Posterior cingulate gyrus (tissue), 11 donors: ENCODE data around the gene SRGAP1.
"Not testable (repeated sequence)": the region's sequence is repeated elsewhere in the genome, so short reads cannot be mapped to it uniquely, and the experiment has no call there.

Experiments used
- DNase-seq, 10 donors: peaks; one replicate each; pipeline versions ENCODE4 v3.0.0 to v3.0.0-alpha.2; 2020 to 2021; ENCODE audit warnings: mixed read lengths in 3 of 10
- intact Hi-C: fragments of 100-400 bp; cut with DNase I; formaldehyde crosslinking; loops from one replicate; pipeline ENCODE4 v1.15.1; 2023

Gene SRGAP1

GRCh38 chr12:64175254-64175945 lies 330.9 kb downstream of the SRGAP1 start:
- intact Hi-C loops, result no loop called here
- DNase-seq, result peak in 1 of 10 donors; percentile 59

- intact Hi-C loops, result no loop called here
- DNase-seq, result no peak
These were observed 332.5 kb downstream of the SRGAP1 start for GRCh38 chr12:64177001-64177400.

- intact Hi-C loops, result no loop called here
These were observed 333.6 kb downstream of the SRGAP1 start for GRCh38 chr12:64178122-64178521.

DNA sequence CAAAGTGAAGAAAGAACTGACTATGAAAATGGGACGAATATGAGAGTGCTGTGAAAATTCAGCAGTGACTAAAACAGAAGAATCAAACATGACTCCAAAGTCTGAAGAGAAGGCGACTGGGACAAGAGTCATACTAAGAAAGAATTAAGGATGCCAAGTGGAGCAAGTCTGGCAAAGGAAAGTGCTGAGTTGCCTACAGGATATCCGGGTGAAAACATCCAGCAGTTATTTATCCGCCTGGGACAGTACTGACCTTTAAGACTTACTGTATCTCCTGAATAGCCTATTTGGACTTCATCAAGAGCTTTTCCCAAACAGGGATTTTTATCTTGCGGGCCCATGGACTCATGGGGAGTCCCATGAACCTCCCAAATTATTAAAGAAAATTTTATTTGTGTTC lies 336.5 kb downstream of the SRGAP1 start:
- intact Hi-C loops, result loop anchor here (1.0 to 5.0 kb wide), 3 partner anchors 76 to 342 kb away; partner anchors contain the start of gene SRGAP1
- no peak for DNase-seq

More at GRCh38 chr12:64178122-64178521, 333.6 kb downstream of the SRGAP1 start:
- no peak for DNase-seq

GRCh38 chr12:64181430-64182291 lies 337.2 kb downstream of the SRGAP1 start:
- intact Hi-C loops, result loop anchor here (1.0 to 5.0 kb wide), 3 partner anchors 76 to 342 kb away; partner anchors contain the start of gene SRGAP1
- peak in 7 of 10 donors; percentile 32 to 86 (median 54) for DNase-seq

GRCh38 chr12:64184216-64184615 lies 339.7 kb downstream of the SRGAP1 start:
- intact Hi-C loops, result loop anchor here (5.0 kb wide), 1 partner anchor 73 kb away; no protein-coding TSS in a partner anchor

DNA sequence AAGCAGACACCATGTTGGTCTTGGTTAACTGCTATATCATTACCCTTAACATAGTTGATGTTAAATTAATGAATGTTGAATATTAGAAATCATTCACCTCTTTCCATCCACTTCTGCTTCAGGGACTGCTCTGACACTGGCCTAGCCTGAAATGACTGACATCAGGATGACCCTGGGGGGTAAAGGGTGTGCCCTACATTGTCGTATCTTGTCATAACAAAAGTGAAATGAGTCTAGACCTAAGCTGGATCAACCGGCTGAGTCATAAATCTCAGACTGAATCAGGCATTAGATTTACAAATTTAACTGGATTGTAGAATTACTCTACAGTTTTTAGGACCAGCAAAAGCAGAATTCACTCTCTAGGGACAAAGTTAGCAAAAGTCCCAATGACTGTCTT lies 342.3 kb downstream of the SRGAP1 start:
- no peak for DNase-seq
- intact Hi-C loops, result no loop called here

More at GRCh38 chr12:64184216-64184615, 339.7 kb downstream of the SRGAP1 start:
- no peak for DNase-seq

DNA sequence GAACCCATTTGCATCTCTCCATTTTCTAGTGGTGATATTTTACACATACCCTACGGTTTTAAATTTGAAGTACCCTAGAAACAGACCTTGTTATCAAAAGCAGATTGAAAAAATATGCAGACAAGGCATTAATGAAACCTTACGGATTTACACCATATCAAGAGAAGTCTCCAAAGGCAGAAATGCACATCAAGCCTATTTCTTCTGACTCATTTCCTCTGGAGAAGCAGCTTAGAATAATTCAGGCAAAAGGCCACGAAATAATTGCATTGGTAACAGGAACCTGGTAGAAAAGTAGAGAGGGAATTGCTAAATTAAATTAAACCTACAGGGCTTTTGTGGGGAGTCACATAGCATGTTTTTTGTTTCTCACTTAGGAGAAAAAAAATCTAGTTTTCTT lies 342.9 kb downstream of the SRGAP1 start:
- DNase-seq, result no peak
- intact Hi-C loops, result no loop called here

DNA sequence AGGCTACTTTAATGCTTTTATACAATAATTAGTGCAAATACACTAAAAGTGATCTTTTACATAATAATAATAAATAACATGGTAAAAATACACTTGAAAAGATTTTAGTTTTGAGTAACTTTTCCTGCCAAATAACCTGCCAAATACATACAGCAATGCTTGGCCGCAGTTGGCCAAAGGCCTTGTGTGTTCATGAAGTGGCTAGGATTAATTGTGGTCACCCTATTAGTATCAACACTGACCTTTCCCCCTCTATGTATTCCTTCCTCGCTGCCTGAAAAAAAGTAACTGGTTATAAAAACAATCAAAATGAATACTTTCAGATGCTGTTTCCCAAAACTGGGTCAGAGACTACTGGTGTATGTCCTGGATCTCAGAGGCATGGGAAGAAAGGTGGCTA lies 343.3 kb downstream of the SRGAP1 start:
- intact Hi-C loops, result no loop called here
- peak in 1 of 10 donors; percentile 54 for DNase-seq

DNA sequence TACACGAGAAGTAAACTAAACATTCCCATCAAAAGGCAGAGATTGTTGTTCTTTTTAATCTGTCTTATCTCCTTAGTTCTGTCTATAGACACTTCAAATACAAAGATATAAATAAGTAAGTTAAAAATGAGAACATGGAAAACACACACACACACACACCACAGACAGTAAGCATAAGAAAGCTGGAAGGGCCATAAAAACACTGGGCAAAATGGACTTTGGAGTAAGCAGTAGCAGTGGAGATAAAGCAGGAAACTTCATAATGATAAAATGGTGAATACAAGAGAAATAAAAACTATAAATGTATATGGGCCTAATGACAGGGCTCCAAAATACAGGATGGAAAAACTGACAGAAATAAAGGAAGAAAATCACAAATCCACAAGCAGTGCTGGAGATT lies 345.0 kb downstream of the SRGAP1 start:
- no peak for DNase-seq
- intact Hi-C loops, result no loop called here

DNA sequence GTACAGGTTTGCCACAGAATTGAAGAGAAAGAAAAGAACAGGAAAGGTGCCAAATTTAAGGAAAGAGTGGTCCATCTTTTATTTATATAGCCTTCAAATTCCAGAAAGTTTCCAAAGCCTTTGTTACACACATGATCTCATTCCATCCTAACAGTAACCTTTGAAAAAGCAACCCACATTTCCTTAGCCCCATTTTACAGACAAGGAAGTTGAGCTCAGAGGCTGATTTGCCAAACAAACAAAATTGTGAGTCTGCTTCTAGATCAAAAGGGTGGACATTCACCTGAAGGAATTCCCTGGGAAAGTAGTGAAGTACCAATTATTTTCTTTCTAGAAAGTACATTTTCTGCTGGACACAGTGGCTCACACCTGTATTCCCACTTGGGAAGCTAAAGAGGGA lies 345.6 kb downstream of the SRGAP1 start:
- DNase-seq, result no peak
- intact Hi-C loops, result no loop called here

- intact Hi-C loops, result no loop called here
- no peak for DNase-seq
These were observed 348.3 kb downstream of the SRGAP1 start for GRCh38 chr12:64192644-64193444.

GRCh38 chr12:64193931-64194330 lies 349.4 kb downstream of the SRGAP1 start:
- DNase-seq, result no peak
- intact Hi-C loops, result no loop called here

DNA sequence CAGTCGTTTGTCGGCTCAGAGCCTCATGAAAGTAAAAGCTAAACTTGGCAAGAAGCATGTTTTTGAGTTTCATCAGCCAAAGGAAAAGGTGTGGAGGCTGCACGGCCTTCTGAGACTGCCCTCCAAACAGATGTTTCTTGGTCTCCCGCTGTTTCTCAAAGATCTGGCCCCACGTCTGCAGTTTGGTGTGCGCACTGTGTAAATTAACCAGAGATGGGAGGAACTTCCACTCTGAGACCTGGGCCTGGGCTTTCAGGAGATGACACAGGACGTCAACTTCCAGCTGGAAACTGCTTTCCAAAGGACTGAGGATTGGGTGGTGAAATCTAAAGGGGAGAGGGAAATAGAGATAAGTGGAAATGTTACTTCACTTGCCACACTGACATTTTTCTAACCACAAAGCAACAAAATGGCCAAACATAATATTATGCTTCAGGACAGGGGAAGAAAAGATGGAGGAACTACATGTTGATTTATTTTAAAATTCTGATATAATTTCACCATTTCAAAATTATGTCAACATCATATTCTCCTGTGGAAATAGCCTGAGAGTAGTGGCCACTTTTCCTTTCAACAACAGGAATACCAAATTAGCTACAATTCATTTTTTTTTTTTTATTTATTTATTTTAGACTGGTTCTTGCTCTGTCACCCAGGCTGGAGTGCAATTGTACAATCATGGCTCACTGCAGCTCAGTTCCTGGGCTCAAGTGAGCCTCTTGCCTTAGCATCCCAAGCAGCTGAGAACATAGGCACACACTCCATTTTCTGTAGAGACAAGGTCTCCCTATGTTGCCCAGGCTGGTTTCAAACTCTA lies 350.0 kb downstream of the SRGAP1 start:
- intact Hi-C loops, result no loop called here
- no peak for DNase-seq

- DNase-seq, intact Hi-C loops: not testable (repeated sequence)
These were observed 351.3 kb downstream of the SRGAP1 start for GRCh38 chr12:64195841-64196240.

GRCh38 chr12:64203036-64203435 lies 358.5 kb downstream of the SRGAP1 start:
- no peak for DNase-seq
- intact Hi-C loops, result no loop called here

- intact Hi-C loops, result no loop called here
- DNase-seq, result no peak
These were observed 359.3 kb downstream of the SRGAP1 start for GRCh38 chr12:64203775-64204174.

- no peak for DNase-seq
- intact Hi-C loops, result no loop called here
These were observed 361.0 kb downstream of the SRGAP1 start for GRCh38 chr12:64205542-64205941.

GRCh38 chr12:64207453-64207852 lies 363.0 kb downstream of the SRGAP1 start:
- intact Hi-C loops, result no loop called here
- DNase-seq, result no peak
